WTC11 (cell line): Measurements from ENCODE around the gene PRSS56. TPM values are rescaled to one million over a fixed set of nuclear protein-coding genes. Genes with fewer than 3 reads are reported as not detected.

ENCODE experiments used
- ATAC-seq: fragments of 200-7000 bp; cut with Tn5 transposase; 2 replicates; pipeline ENCODE4 v1.10.0; 2021; ENCODE audit warnings: mild to moderate bottlenecking, moderate library complexity
- CTCF ChIA-PET: fragments of 300-600 bp; sonication (Branson Sonifier 250); formaldehyde crosslinking; loops from one replicate; lab custom pipeline; 2021; ENCODE audit warnings: antibody characterized with exemption; lab: Charles Lee
- POLR2A ChIA-PET: fragments of 350-600 bp; sonication (Branson Sonifier 250); formaldehyde crosslinking; loops from one replicate; lab custom pipeline; 2021; ENCODE audit warnings: antibody characterized with exemption; lab: Charles Lee
- DNase-seq: peaks from one replicate; pipeline ENCODE4 v3.0.0; 2021; ENCODE audit warnings: low spot score
- H3K27ac Mint-ChIP-seq: 2 replicates; pipeline ENCODE4 v1.8.0; 2021; ENCODE audit warnings: mixed read lengths
- H3K27me3 Mint-ChIP-seq: 2 replicates; pipeline ENCODE4 v1.8.0; 2021; ENCODE audit warnings: low read depth, mild to moderate bottlenecking, moderate library complexity, mixed read lengths
- H3K36me3 Mint-ChIP-seq: 2 replicates; pipeline ENCODE4 v1.8.0; 2021; ENCODE audit warnings: mixed read lengths
- H3K4me1 Mint-ChIP-seq: 2 replicates; pipeline ENCODE4 v1.8.0; 2022; ENCODE audit warnings: mixed read lengths
- H3K4me3 Mint-ChIP-seq: 2 replicates; pipeline ENCODE4 v1.8.0; 2021; ENCODE audit warnings: mild to moderate bottlenecking, moderate library complexity, mixed read lengths
- H3K9me3 Mint-ChIP-seq: 2 replicates; pipeline ENCODE4 v1.8.0; 2021; ENCODE audit warnings: mixed read lengths
- AFF4 ChIP-seq: sonication (generic); formaldehyde crosslinking; IDR thresholded peaks from 2 replicates; pipeline ENCODE4 v1.8.1; 2023; ENCODE audit warnings: mild to moderate bottlenecking, missing genetic modification reagents, borderline replicate concordance
- ATF1 ChIP-seq: sonication (generic); formaldehyde crosslinking; IDR thresholded peaks from 2 replicates; pipeline ENCODE4 v1.8.1; 2023; ENCODE audit warnings: mild to moderate bottlenecking, moderate library complexity, missing genetic modification reagents
- CTCF ChIP-seq: fragments of 200-600 bp; IDR thresholded peaks from 2 replicates; pipeline ENCODE4 v1.8.0; 2022; ENCODE audit warnings: antibody characterized with exemption
- E2F4 ChIP-seq: sonication (generic); formaldehyde crosslinking; IDR thresholded peaks from 2 replicates; pipeline ENCODE4 v1.8.1; 2022; ENCODE audit warnings: low read depth, mild to moderate bottlenecking, moderate library complexity, missing genetic modification reagents, borderline replicate concordance
- EMX1 ChIP-seq: fragments of 250-450 bp; sonication (Bioruptor Pico); IDR thresholded peaks from 2 replicates; pipeline ENCODE4 v1.8.0; 2021; ENCODE audit warnings: mild to moderate bottlenecking
- FOXP1 ChIP-seq: sonication (generic); formaldehyde crosslinking; IDR thresholded peaks from 2 replicates; pipeline ENCODE4 v1.8.0; 2022; ENCODE audit warnings: missing genetic modification reagents, mild to moderate bottlenecking, moderate library complexity, borderline replicate concordance
- GABPB1 ChIP-seq: sonication (generic); formaldehyde crosslinking; IDR thresholded peaks from 2 replicates; pipeline ENCODE4 v1.8.1; 2023; ENCODE audit warnings: mild to moderate bottlenecking, missing genetic modification reagents
- GTF2I ChIP-seq: fragments of 250-450 bp; sonication (Bioruptor Pico); conservative IDR thresholded peaks from 2 replicates; pipeline ENCODE4 v1.4.0; 2021; ENCODE audit warnings: mild to moderate bottlenecking
- IRF2 ChIP-seq: sonication (generic); formaldehyde crosslinking; IDR thresholded peaks from 2 replicates; pipeline ENCODE4 v1.8.0; 2022; ENCODE audit warnings: low read depth, missing genetic modification reagents, borderline replicate concordance
- MLX ChIP-seq: sonication (generic); formaldehyde crosslinking; IDR thresholded peaks from 2 replicates; pipeline ENCODE4 v1.8.1; 2023; ENCODE audit warnings: mild to moderate bottlenecking, missing genetic modification reagents, moderate library complexity
- MXD4 ChIP-seq: fragments of 250-450 bp; sonication (Bioruptor Pico); IDR thresholded peaks from 2 replicates; pipeline ENCODE4 v1.8.0; 2021; ENCODE audit warnings: mild to moderate bottlenecking, moderate library complexity, borderline replicate concordance
- NFATC4 ChIP-seq: fragments of 250-450 bp; sonication (Bioruptor Pico); IDR thresholded peaks from 2 replicates; pipeline ENCODE4 v1.9.0; 2021; ENCODE audit warnings: mild to moderate bottlenecking
- OVOL2 ChIP-seq: fragments of 250-450 bp; sonication (Bioruptor Pico); IDR thresholded peaks from 2 replicates; pipeline ENCODE4 v1.9.0; 2021; ENCODE audit warnings: mild to moderate bottlenecking, borderline replicate concordance
- PREB ChIP-seq: sonication (generic); formaldehyde crosslinking; IDR thresholded peaks from 2 replicates; pipeline ENCODE4 v1.8.1; 2022; ENCODE audit warnings: mild to moderate bottlenecking, missing genetic modification reagents, moderate library complexity, borderline replicate concordance
- PRRX2 ChIP-seq: fragments of 250-450 bp; sonication (Bioruptor Pico); IDR thresholded peaks from 2 replicates; pipeline ENCODE4 v1.8.0; 2021; ENCODE audit warnings: mild to moderate bottlenecking
- SMAD4 ChIP-seq: sonication (generic); formaldehyde crosslinking; IDR thresholded peaks from 2 replicates; pipeline ENCODE4 v1.8.0; 2022; ENCODE audit warnings: mild to moderate bottlenecking, missing genetic modification reagents
- ZNF281 ChIP-seq: sonication (generic); formaldehyde crosslinking; IDR thresholded peaks from 2 replicates; pipeline ENCODE4 v1.8.0; 2023; ENCODE audit warnings: mild to moderate bottlenecking, missing genetic modification reagents
- ZNF317 ChIP-seq: sonication (generic); formaldehyde crosslinking; IDR thresholded peaks from 2 replicates; pipeline ENCODE4 v1.8.1; 2023; ENCODE audit warnings: low read depth, mild to moderate bottlenecking, moderate library complexity, missing genetic modification reagents, borderline replicate concordance
- ZNF396 ChIP-seq: fragments of 250-450 bp; sonication (Bioruptor Pico); IDR thresholded peaks from 2 replicates; pipeline ENCODE4 v1.8.0; 2021; ENCODE audit warnings: mild to moderate bottlenecking, moderate library complexity, borderline replicate concordance
- total RNA-seq: library from RNA; stranded (reverse); gene quantifications from 3 replicates; pipeline ENCODE4 v1.2.3, GENCODE V29; 2021

The PRSS56 gene
- total RNA-seq, 1 experiment from 2014 or later = not detected

- POLR2A ChIA-PET = no interaction called here
- H3K4me1 Mint-ChIP-seq = peaks cover 11% of the 10 kb centered on the region
- H3K27ac Mint-ChIP-seq = no peak overlapping the region; the same call in 1 of the 2 replicates
- no peak for TF ChIP-seq E2F4
- TF ChIP-seq GTF2I (CRISPR knock-in tag) = no peak
- TF ChIP-seq ZNF396 (CRISPR knock-in tag) = no peak
- TF ChIP-seq ATF1 (CRISPR knock-in tag) = no peak
- no peak for TF ChIP-seq NFATC4 (CRISPR knock-in tag)
- TF ChIP-seq ZNF281 = no peak
- TF ChIP-seq EMX1 = no peak
- TF ChIP-seq AFF4 (CRISPR knock-in tag) = no peak
- no peak for TF ChIP-seq FOXP1 (CRISPR knock-in tag)
- TF ChIP-seq OVOL2 = no peak
- TF ChIP-seq, all 79 proteins: peak for 0
- Mint-ChIP-seq H3K27me3 (peaks cover 13% of the 10 kb centered on the region), H3K36me3 (no peaks in the 10 kb centered on the region), H3K4me3 (no peak overlapping the region), H3K9me3 (no peaks in the 10 kb centered on the region)
- no peak for ATAC-seq
- DNase-seq = peak; percentile 7
- CTCF ChIA-PET = no interaction called here
These were observed 9.8 kb downstream of the PRSS56 start for GRCh38 chr2:232529806-232530547.

GRCh38 chr2:232530626-232531260, 10.6 kb downstream of the PRSS56 start:
- Mint-ChIP-seq H3K27ac (no peak overlapping the region; the same call in 1 of the 2 replicates), H3K27me3 (peaks cover 13% of the 10 kb centered on the region), H3K4me1 (peaks cover 11% of the 10 kb centered on the region), H3K9me3 (no peaks in the 10 kb centered on the region), H3K36me3 (no peaks in the 10 kb centered on the region), H3K4me3 (no peak overlapping the region)
- DNase-seq = peak; percentile 7
- TF ChIP-seq GABPB1 (no peak), CTCF (no peak), ZNF317 (CRISPR knock-in tag) (no peak), IRF2 (no peak), MLX (CRISPR knock-in tag) (no peak), ATF1 (CRISPR knock-in tag) (no peak), PRRX2 (CRISPR knock-in tag) (no peak), MXD4 (CRISPR knock-in tag) (no peak), SMAD4 (CRISPR knock-in tag) (no peak), PREB (CRISPR knock-in tag) (no peak), ZNF281 (no peak)
- POLR2A ChIA-PET = no interaction called here
- CTCF ChIA-PET = interaction anchor here (0.9 to 4.5 kb wide), 4 partner anchors 8 to 16 kb away, joined by 3 to 36 read pairs (median 3); partner anchors contain the start of gene PRSS56
- no peak for ATAC-seq
